Endothelial cell (in vitro differentiated cells): Measurements from ENCODE around the gene MYL10. TPM values are rescaled to one million over a fixed set of nuclear protein-coding genes. Genes with fewer than 3 reads are reported as not detected.

Source experiments
- DNase-seq: peaks from one replicate; pipeline ENCODE4 v3.0.0; 2021; ENCODE audit warnings: low spot score
- H3K27ac Mint-ChIP-seq: one replicate; pipeline ENCODE4 v1.8.0; 2021; ENCODE audit warnings: mixed read lengths, inconsistent platforms; ENCODE audit not compliant: unreplicated experiment
- H3K27me3 Mint-ChIP-seq: one replicate; pipeline ENCODE4 v1.8.0; 2021; ENCODE audit warnings: mild to moderate bottlenecking, moderate library complexity, mixed read lengths, inconsistent platforms; ENCODE audit not compliant: unreplicated experiment
- H3K36me3 Mint-ChIP-seq: one replicate; pipeline ENCODE4 v1.8.0; 2021; ENCODE audit warnings: mild to moderate bottlenecking, low read depth, mixed read lengths, inconsistent platforms; ENCODE audit not compliant: unreplicated experiment
- H3K4me1 Mint-ChIP-seq: one replicate; pipeline ENCODE4 v1.8.0; 2021; ENCODE audit warnings: mild to moderate bottlenecking, mixed read lengths, inconsistent platforms; ENCODE audit not compliant: unreplicated experiment
- H3K4me3 Mint-ChIP-seq: one replicate; pipeline ENCODE4 v1.8.0; 2021; ENCODE audit warnings: mild to moderate bottlenecking, mixed read lengths, inconsistent platforms; ENCODE audit not compliant: unreplicated experiment
- H3K9me3 Mint-ChIP-seq: one replicate; pipeline ENCODE4 v1.8.0; 2021; ENCODE audit warnings: mixed read lengths, inconsistent platforms; ENCODE audit not compliant: unreplicated experiment
- CTCF ChIP-seq: fragments of 200-600 bp; sonication (generic); IDR thresholded peaks from one replicate; pipeline ENCODE4 v1.5.0; 2021; ENCODE audit warnings: antibody characterized with exemption; ENCODE audit not compliant: unreplicated experiment
- total RNA-seq: library from RNA; stranded (reverse); fragmentation: NEBNext Ultra II Directional; extraction: Animal tissue kit (Norgen Biotek cat#: 25700); gene quantifications from one replicate; pipeline ENCODE4 v1.2.1, GENCODE V29; 2021; ENCODE audit not compliant: unreplicated experiment

MYL10 gene
- total RNA-seq, 1 donor from 2014 or later = not detected

GRCh38 chr7:101622609-101623173, 6.4 kb downstream of the MYL10 start:
- Mint-ChIP-seq H3K4me1 (peaks cover 6% of the 10 kb centered on the region), H3K9me3 (no peaks in the 10 kb centered on the region), H3K27me3 (peaks cover 12% of the 10 kb centered on the region), H3K4me3 (no peak overlapping the region), H3K36me3 (no peaks in the 10 kb centered on the region), H3K27ac (no peak overlapping the region)
- no peak for TF ChIP-seq CTCF
- no peak for DNase-seq

- H3K27me3 Mint-ChIP-seq = peaks cover 9% of the 10 kb centered on the region
- H3K36me3 Mint-ChIP-seq = no peaks in the 10 kb centered on the region
- H3K4me1 Mint-ChIP-seq = peaks cover 6% of the 10 kb centered on the region
- no peaks in the 10 kb centered on the region for H3K9me3 Mint-ChIP-seq
- no peak overlapping the region for H3K27ac Mint-ChIP-seq
- no peak for DNase-seq
- no peak overlapping the region for H3K4me3 Mint-ChIP-seq
- TF ChIP-seq CTCF = no peak
These were observed 8.1 kb downstream of the MYL10 start for GRCh38 chr7:101620991-101621390.

- no peak overlapping the region for H3K27ac Mint-ChIP-seq
- H3K9me3 Mint-ChIP-seq = no peaks in the 10 kb centered on the region
- H3K27me3 Mint-ChIP-seq = peaks cover 8% of the 10 kb centered on the region
- no peaks in the 10 kb centered on the region for H3K36me3 Mint-ChIP-seq
- TF ChIP-seq CTCF = no peak
- DNase-seq = no peak
- peaks cover 6% of the 10 kb centered on the region for H3K4me1 Mint-ChIP-seq
- no peak overlapping the region for H3K4me3 Mint-ChIP-seq
These were observed 8.7 kb downstream of the MYL10 start for GRCh38 chr7:101620395-101620794.

GRCh38 chr7:101618916-101619315, 10.2 kb downstream of the MYL10 start:
- no peak for DNase-seq
- no peaks in the 10 kb centered on the region for H3K4me1 Mint-ChIP-seq
- no peaks in the 10 kb centered on the region for H3K36me3 Mint-ChIP-seq
- no peak for TF ChIP-seq CTCF
- H3K27me3 Mint-ChIP-seq = peaks cover 5% of the 10 kb centered on the region
- H3K4me3 Mint-ChIP-seq = no peak overlapping the region
- H3K27ac Mint-ChIP-seq = no peak overlapping the region
- H3K9me3 Mint-ChIP-seq = no peaks in the 10 kb centered on the region

- no peak overlapping the region for H3K27ac Mint-ChIP-seq
- H3K4me3 Mint-ChIP-seq = no peak overlapping the region
- no peaks in the 10 kb centered on the region for H3K4me1 Mint-ChIP-seq
- H3K27me3 Mint-ChIP-seq = peaks cover 5% of the 10 kb centered on the region
- no peak for DNase-seq
- TF ChIP-seq CTCF = no peak
- H3K9me3 Mint-ChIP-seq = no peaks in the 10 kb centered on the region
- no peaks in the 10 kb centered on the region for H3K36me3 Mint-ChIP-seq
These were observed 10.8 kb downstream of the MYL10 start for GRCh38 chr7:101618207-101618839.
